HG03066 (cell line): Measurements from ENCODE around the gene PSD4.

Experiments used
- ATAC-seq: cut with Tn5 transposase; IDR thresholded peaks from one replicate; pipeline ENCODE4 v1.9.1; 2021; ENCODE audit warnings: low read depth; ENCODE audit not compliant: unreplicated experiment

PSD4 gene

DNA sequence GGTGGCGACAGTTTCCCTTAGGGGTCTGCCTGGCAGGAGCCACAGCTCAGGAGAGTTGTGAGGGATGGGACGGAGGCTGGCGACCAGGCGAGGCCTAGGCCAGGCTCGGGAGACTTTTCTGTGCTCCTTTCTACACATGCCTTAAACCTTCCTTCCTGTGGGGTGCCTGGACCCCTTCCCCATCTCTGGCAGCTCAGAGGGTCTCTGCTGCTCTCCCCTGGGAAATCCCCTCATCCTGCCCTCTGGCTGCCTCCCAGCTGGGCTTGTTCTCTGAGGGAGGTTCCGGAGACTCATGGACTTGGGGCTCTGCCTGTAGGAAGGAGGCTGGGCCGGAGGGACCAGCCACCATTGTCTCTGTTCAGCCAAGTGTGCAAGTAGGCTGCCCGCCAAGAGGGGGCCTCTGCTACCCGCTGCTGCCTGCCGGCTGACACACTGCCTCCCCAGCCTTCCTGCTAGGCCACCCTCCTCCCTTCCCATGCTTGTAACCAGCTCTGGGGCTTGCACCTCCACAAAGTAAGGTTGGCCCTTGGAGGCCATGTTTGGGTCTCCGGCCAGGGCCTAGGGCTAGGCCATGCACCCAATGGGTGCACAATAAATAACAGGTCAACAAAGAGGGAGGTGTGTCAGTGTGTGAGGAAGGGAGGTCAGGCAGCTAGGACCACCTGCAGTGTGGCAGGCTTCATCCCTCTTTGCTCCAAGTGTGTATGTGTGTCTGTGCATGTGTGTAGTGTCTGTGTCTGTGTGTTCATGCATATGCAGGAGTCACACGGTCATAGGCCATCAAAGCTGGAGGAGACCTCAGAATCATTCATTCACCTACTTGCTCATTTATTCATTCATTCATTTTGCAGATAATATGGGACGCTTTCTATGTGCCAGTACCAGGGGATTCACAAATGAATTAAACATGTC is 28.8 kb downstream of the PSD4 start:
- no peak for ATAC-seq

GRCh38 chr2:113203217-113203530 is 29.4 kb downstream of the PSD4 start:
- ATAC-seq: no peak

DNA sequence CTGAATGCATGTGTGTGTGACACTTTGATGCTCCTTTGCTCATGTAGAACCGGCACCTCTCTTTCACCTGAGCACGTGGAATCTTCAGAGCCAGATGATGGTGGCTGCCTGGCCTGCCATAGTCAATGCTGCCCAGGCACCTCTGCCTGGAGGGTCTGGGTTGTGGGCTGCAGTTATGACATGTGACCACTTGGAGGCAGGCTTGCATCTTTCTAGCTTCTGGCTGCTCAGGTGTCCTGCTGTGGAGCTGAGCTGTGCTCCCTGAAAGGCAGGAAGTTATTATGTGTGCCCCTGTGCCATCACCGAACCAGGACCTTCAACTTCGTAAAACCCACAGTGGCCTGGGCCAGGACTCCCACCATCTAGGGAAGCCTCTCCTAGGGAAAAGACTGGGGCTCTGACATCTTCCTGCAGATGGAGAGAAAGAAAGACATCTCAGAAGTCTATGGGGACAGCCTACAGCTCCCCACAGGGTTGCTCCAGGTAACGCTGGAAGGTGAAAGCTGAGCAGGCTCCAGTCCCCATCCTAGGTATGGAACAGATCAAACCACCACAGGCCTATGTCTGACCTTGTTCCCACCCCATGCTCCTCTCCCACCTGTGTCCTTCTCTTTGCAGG is 30.2 kb downstream of the PSD4 start:
- peak; percentile 83 for ATAC-seq

- ATAC-seq: no peak
These were observed 32.5 kb downstream of the PSD4 start for GRCh38 chr2:113206251-113206650.

- no peak for ATAC-seq
These were observed 33.2 kb downstream of the PSD4 start for GRCh38 chr2:113207021-113207420.

GRCh38 chr2:113208396-113208795 is 34.6 kb downstream of the PSD4 start:
- ATAC-seq: no peak

- no peak for ATAC-seq
These were observed 35.4 kb downstream of the PSD4 start for GRCh38 chr2:113209011-113209645.

DNA sequence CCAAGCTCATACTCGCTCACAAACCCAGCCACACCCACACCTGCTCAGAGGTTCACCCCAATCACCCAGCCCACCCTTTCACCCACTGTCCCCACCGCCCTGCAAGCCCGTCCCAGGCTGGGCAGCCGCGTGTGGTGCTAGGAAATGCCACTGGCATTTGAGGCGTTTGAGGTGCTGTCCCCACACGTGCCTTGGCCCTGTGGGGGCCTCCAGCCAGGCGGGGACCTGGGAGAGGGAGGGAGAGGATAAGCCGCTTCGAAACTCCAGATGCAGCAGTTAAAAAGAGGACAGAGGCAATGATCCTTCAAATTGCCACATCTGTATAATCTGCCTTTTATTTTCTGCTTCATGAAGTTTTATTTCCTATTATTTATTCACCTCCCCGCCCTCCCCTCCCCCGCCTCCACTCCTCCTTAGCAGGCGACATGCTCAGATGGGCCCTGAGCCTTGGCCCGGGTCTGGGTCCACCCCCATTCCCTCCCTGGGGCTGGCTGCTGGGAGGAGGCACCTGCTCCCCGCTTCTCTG is 35.9 kb downstream of the PSD4 start:
- no peak for ATAC-seq

GRCh38 chr2:113211226-113212105 is 37.7 kb downstream of the PSD4 start:
- ATAC-seq: no peak

DNA sequence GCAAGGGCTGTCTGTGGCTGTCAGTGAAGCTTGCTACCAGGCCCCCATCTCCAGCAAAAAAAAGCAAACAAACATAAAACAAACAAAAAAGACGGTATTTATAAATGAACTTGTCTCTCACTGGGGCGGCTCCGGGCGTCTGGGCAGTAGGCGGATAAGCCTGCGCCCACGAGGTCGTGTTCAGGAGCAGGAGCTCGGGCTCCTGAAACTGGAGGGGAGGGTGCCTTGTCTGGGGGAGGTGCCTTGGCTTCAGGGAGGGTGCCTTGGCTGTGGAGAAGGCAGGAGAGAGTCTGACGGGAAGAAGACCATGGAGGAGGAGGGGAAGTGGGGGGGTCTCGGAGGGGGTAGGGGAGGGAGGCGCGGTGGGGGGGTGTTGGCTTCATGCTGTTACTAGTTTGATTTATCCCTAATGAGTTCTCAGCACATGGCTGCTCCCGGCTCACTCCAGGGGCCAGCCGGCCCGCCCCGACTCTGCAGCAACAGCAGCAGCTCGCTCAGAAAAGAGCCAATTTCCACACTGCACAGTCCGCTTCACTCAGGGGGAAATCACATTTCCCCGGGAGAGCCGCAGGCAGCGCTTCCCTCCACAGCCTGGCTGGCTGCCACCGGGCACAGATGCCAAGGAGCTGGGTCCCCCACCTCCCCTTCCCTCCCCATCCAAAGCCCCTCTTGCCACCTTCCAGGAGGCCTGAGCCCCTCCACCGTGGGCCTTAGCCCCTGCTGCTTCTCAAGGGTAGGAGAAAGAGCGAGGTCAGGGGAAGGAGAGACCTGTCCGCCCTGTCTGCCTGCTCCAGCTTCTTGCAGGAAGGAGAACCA is 38.7 kb downstream of the PSD4 start:
- no peak for ATAC-seq

DNA sequence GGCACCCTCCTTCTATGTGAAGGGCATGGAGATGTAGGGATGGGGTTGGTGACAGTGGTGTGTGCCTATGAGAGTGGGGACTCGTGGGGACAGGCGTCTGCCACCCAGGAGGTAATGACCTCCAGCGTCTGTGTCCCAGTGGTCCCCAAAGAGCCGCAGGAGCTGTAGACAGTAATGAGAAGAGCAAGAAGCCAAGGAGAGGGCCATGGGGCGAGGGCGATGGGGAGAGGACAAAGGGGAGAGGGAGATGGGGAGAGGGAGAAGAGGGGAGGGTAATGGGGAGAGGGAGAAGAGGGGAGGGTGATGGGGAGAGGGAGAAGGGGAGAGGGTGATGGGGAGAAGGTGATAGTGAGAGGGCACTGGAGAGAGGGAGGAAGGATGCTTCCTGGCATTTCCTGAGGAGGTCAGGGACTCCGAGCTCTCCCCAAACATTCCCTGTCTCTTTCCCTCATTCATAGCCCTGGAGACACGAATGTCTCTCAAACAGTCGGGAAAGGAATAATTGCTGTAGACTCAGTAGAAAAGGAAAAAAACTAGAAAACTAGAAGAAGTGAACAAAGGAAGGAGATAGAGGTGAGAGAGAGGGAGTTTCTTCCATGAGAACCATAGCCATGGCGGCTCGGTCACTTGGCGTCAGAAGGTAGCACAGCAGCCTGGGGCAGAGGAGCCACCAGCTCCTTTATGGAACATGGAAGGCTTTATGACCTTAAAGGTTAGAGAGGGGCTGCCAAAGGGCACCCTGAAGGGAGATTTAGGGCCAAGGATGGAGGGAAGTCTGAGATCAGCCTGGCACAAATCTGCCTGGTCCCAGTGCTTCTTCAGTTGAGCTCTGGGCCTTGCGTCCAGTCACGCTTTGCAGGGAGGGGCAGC is 39.5 kb downstream of the PSD4 start:
- ATAC-seq: no peak

DNA sequence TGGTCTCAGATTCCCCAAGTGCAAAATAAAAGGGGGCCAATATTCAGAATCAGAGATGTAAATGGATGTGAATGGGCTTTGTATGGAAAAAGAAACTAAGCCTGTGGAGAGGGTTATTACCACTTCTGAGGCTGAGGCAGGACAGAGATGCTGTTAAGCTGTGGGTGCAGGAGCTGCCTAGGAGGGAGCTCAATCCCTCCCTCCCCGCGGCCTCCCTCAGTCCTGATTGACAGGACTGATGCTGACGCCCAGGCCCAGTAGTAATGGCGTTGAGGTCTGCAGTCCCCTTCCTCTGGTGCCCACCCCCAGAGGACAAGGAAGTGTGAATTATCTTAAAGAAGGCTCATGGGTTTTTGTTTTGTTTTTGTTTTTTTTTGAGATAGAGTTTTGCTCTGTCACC is 40.4 kb downstream of the PSD4 start:
- no peak for ATAC-seq

GRCh38 chr2:113215056-113215455 is 41.3 kb downstream of the PSD4 start:
- no peak for ATAC-seq

DNA sequence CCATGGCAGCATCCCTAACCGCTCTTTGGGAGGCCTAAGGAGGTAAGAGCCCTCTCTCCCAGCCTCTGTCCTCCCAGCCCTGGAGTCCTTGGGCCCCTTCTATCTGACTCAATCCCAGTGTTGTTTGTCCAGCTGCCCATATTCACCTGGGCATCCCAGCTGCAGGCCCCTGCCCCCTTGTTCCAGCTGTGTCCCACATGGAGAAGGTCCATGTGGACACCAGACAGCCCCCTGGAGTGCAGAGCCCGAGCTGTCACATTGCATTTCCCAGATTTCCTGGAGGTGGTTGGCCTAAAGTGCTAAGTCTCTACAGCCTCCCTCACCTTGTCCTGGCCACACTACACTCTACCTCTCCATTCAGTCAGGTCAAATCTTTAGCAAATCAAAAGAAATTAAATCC is 42.5 kb downstream of the PSD4 start:
- no peak for ATAC-seq

DNA sequence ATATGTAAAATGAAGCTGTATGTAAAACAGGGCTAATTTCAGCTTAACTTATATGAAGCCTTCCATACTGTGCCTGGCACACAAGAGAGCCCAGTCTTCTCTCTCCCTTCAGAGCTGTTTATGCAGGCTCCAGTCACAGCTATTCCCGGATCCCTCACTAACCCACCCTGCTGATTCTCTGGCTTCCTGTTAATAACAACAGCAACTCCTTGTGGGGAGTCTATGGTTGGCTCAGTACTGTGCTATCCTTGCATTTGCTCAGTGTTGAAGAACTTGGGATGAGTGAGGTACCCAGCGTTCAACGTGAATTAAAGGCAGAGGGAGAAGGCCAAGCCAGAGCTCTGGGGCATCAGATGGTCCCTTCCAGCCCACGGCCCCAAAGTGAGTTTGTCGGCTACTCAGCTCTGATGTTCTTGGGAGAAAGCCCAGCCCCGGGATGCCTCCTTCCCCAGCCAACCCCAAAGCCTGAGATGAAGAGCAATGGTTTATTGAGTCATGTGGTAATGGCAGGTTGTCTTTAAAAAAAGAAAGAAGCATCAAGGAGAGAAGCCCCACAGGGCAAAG is 43.2 kb downstream of the PSD4 start:
- no peak for ATAC-seq

- no peak for ATAC-seq
These were observed 43.9 kb downstream of the PSD4 start for GRCh38 chr2:113217455-113218282.

DNA sequence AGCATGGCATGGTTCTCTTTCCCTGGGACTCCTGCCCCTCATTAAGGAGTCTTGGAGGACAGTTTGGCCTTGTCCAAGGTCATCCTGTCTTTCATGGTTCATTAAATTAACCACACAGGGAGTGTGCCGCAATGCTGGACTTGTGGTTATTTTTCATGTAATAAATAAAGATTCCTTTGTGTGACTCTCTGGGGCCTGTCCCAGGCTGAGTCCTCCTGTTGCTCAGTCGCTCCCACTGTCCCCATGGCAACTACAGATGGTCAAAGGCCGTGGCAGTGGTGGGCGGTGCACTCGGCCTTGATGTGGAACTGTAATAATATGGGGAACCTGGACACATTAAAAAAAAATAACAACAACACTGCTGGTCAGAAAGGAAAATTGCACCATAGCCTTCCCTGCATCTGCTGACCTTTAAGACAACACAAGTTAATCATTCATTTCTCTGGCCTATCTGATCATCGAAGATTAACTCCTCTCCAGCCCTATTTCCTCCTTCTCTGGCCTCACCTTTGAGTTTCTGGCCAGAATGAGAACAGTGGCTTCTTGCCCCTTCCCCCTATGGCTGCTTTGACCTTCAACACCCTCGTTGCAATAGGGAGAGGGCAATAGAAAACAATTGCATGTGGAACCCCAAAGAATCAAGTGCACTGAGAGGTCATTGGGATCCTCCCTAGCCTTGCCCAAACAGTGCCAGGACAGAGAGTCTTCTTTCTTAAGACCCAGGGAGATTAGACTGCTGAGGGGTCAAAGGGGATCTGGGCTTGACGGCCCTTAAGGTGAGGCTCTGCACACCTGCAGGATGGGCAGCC is 44.7 kb downstream of the PSD4 start:
- no peak for ATAC-seq
